A549 (cell line): ENCODE results near the gene NUDCD2. TPM values are rescaled to one million over a fixed set of nuclear protein-coding genes. Genes with fewer than 3 reads are reported as not detected.

Experiments
- ATAC-seq, 2 experiments: fragments of 200-7000 bp in 1 of 2; fragments of >200 bp in 1 of 2; cut with Nextera tagmentation in 1 of 2; cut with Tn5 transposase in 1 of 2; 3 replicates each; pipeline versions ENCODE4 v1.8.0 to v1.9.1; 2018 to 2020; ENCODE audit warnings: mild to moderate bottlenecking in 1 of 2, moderate library complexity in 1 of 2
- CTCF ChIA-PET: fragments of 300-600 bp; sonication (Branson Sonifier 250); formaldehyde crosslinking; extraction: SDS; loops from one replicate; lab custom pipeline; 2021; ENCODE audit warnings: antibody characterized with exemption, inconsistent platforms; lab: Yijun Ruan, JAX
- POLR2A ChIA-PET: fragments of 350-600 bp; formaldehyde crosslinking; extraction: SDS; loops from one replicate; lab custom pipeline; 2021; ENCODE audit warnings: antibody characterized with exemption, inconsistent platforms; lab: Yijun Ruan, JAX
- DNase-seq, 2 experiments: peaks; one replicate each; pipeline versions ENCODE4 v3.0.0 to v3.0.0-alpha.2; 2011 to 2016; ENCODE audit warnings: low read depth in 1 of 2, low spot score in 1 of 2
- FAIRE-seq: peaks from 2 replicates; lab custom pipeline; 2011; peaks lifted over from hg19 to GRCh38; lab: Jason Lieb, UNC
- H3K27ac ChIP-seq, 2 experiments: fragments of >200 bp; sonication (Bioruptor Twin); formaldehyde crosslinking; 3 replicates each; pipeline ENCODE4 v1.5.1; 2016 to 2017
- H3K4me1 ChIP-seq: fragments of >200 bp; sonication (Bioruptor Twin); formaldehyde crosslinking; 3 replicates; pipeline ENCODE4 v1.6.1; 2016
- H3K4me2 ChIP-seq: fragments of >200 bp; sonication (Bioruptor Twin); formaldehyde crosslinking; 3 replicates; pipeline ENCODE4 v1.6.1; 2016
- H3K4me3 ChIP-seq: fragments of >200 bp; sonication (Bioruptor Twin); formaldehyde crosslinking; 3 replicates; pipeline ENCODE4 v1.5.1; 2016
- H3K9me3 ChIP-seq: fragments of >200 bp; sonication (Bioruptor Twin); formaldehyde crosslinking; 3 replicates; pipeline ENCODE4 v1.6.1; 2016
- CHD2 ChIP-seq: fragments of 150-350 bp; IDR thresholded peaks from 2 replicates; pipeline ENCODE4 v1.6.1; 2014; ENCODE audit warnings: low read length; ENCODE audit not compliant: partially characterized antibody
- HDAC2 ChIP-seq: fragments of 200-600 bp; sonication (generic); IDR thresholded peaks from 2 replicates; pipeline ENCODE4 v1.6.1; 2016
- HOXB13 ChIP-seq: fragments of 250-450 bp; sonication (Bioruptor Pico); IDR thresholded peaks from 2 replicates; pipeline ENCODE4 v1.5.0; 2020; ENCODE audit warnings: low read depth, mild to moderate bottlenecking, moderate library complexity
- HOXB5 ChIP-seq: fragments of 250-450 bp; sonication (Bioruptor Pico); IDR thresholded peaks from 2 replicates; pipeline ENCODE4 v1.5.0; 2020; ENCODE audit warnings: mild to moderate bottlenecking, moderate library complexity
- JUN ChIP-seq, 2 experiments: fragments of >200 bp; sonication (Bioruptor Twin); formaldehyde crosslinking; IDR thresholded peaks; 2 replicates in 1 of 2; 3 replicates in 1 of 2; pipeline ENCODE4 v1.6.1; 2016 to 2017
- JUNB ChIP-seq: fragments of >200 bp; sonication (Bioruptor Twin); formaldehyde crosslinking; IDR thresholded peaks from 2 replicates; pipeline ENCODE4 v1.6.1; 2016
- KDM1A ChIP-seq: fragments of 200-600 bp; sonication (generic); IDR thresholded peaks from 2 replicates; pipeline ENCODE4 v1.6.1; 2016; ENCODE audit warnings: low read depth, mild to moderate bottlenecking
- KDM5A ChIP-seq: fragments of 200-600 bp; sonication (generic); IDR thresholded peaks from 2 replicates; pipeline ENCODE4 v1.6.1; 2016; ENCODE audit warnings: antibody characterized with exemption, mild to moderate bottlenecking
- MAFK ChIP-seq: fragments of 450-650 bp; IDR thresholded peaks from 2 replicates; pipeline ENCODE4 v1.6.1; 2014; ENCODE audit not compliant: partially characterized antibody
- MAZ ChIP-seq: fragments of 150-350 bp; IDR thresholded peaks from 2 replicates; pipeline ENCODE4 v1.6.1; 2014; ENCODE audit warnings: antibody characterized with exemption, low read depth, low read length, borderline replicate concordance
- NFE2L2 ChIP-seq: fragments of 150-350 bp; conservative IDR thresholded peaks from 2 replicates; pipeline ENCODE4 v1.6.1; 2014; ENCODE audit warnings: low read length
- POLR2A ChIP-seq: IDR thresholded peaks from 2 replicates; pipeline ENCODE4 v1.6.1; 2012; ENCODE audit warnings: mild to moderate bottlenecking, low read length
- RAD21 ChIP-seq, 2 experiments: fragments of >200 bp in 1 of 2; sonication (Bioruptor Twin) in 1 of 2; formaldehyde crosslinking in 1 of 2; IDR thresholded peaks in 1 of 2; conservative IDR thresholded peaks in 1 of 2; 2 replicates in 1 of 2; 3 replicates in 1 of 2; pipeline ENCODE4 v1.6.1; 2012 to 2018; ENCODE audit warnings: inconsistent platforms in 1 of 2
- RNF2 ChIP-seq: fragments of 200-600 bp; sonication (generic); IDR thresholded peaks from 2 replicates; pipeline ENCODE4 v1.6.1; 2016; ENCODE audit warnings: low read depth, mild to moderate bottlenecking, antibody characterized with exemption, moderate library complexity, borderline replicate concordance
- SMC3 ChIP-seq: fragments of >200 bp; sonication (Bioruptor Twin); formaldehyde crosslinking; IDR thresholded peaks from 3 replicates; pipeline ENCODE4 v1.6.1; 2018; ENCODE audit warnings: inconsistent platforms
- ZNF302 ChIP-seq: fragments of 250-450 bp; sonication (Bioruptor Pico); IDR thresholded peaks from 2 replicates; pipeline ENCODE4 v1.9.0; 2021; ENCODE audit warnings: inconsistent platforms, mild to moderate bottlenecking, moderate library complexity
- WGBS: methylation state at CpG from one replicate; pipeline ENCODE4 v1.1.6; 2017; ENCODE audit errors: missing lambda C conversion rate; 5-methylcytosine and 5-hydroxymethylcytosine counted together
- polyA plus RNA-seq, 4 experiments: library from polyadenylated mRNA; depleted of rRNA in 3 of 4; stranded (reverse); fragments of >200 nt; fragmentation: RNase III in 1 of 4; extraction: RNeasy Plus Mini Kit Qiagen cat#74134 plus additional on column Dnase treatment in 1 of 4; gene quantifications; 2 replicates in 3 of 4; 3 replicates in 1 of 4; pipeline ENCODE4 v1.2.3, GENCODE V29; 2011 to 2017
- TF ChIP-seq, protein P1 (sequence below): fragments of >200 bp; sonication (Bioruptor Twin); formaldehyde crosslinking; IDR thresholded peaks from 3 replicates; pipeline ENCODE4 v1.6.1; 2016
- TF ChIP-seq, protein P2 (sequence below): IDR thresholded peaks from 2 replicates; pipeline ENCODE4 v1.6.1; 2012
- TF ChIP-seq, protein P3 (sequence below): fragments of 200-600 bp; sonication (generic); IDR thresholded peaks from 2 replicates; pipeline ENCODE4 v1.6.1; 2016; ENCODE audit warnings: antibody characterized with exemption, mild to moderate bottlenecking, moderate library complexity
- TF ChIP-seq, protein P4 (sequence below): fragments of 150-350 bp; IDR thresholded peaks from 2 replicates; pipeline ENCODE4 v1.6.1; 2014; ENCODE audit warnings: low read depth, mild to moderate bottlenecking, low read length

The NUDCD2 gene
- polyA plus RNA-seq, 2 of the 4 experiments (the other 2 are of a cell fraction): 22.3 to 43.9 TPM

DNA sequence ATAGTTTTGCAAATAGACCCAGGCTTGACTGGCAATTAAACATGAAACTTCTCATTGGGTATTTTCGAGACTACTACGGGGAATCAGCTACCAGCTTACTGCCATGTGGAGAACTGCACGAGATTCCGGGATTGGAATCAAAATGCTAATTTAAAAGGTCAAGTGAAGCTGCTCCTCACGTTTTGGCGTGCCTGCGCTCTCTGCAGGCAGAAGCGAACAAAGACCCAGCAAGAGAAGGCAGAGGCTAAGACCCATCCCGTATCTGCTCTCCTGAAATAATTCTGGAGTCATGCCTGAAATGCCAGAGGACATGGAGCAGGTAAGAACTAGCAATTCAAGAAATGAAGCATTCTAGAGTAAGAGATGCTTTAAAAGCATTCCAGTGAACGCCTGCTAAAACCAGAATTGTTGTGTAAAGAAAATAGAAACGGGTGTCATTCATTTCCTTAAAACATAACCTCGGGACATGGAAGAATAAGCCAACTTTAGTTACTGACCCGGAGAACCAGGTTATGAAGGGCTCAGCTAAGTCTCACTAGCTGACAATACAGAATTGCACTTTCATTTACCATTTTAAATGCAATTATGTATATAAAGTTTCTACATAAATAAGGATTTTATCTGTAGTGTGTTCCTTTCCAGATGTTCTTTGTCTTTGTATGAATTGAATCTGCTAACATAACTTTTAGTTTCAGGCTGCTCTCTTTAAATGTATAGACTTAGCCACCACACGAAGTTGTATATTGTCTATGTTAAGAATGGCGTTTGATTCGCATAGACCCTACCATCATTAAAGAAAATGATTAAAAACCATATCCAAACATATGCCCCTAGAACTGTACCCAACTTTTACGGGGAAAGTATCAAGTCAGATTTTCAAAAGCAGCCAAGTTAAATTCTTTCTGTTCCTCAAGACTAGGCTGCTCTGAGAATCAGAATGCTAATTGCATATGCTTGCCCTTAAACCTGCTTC lies 43.5 kb upstream of the NUDCD2 start (continued):
- peak; percentile 23; the same call in 1 of the 3 replicates for TF ChIP-seq SMC3
- TF ChIP-seq JUNB: no peak
- TF ChIP-seq MAZ: no peak
- no peak for TF ChIP-seq HDAC2
- no peak for TF ChIP-seq RNF2
- TF ChIP-seq CHD2: no peak
- TF ChIP-seq HOXB5 (CRISPR knock-in tag): no peak
- TF ChIP-seq POLR2A: peak; percentile 32; the same call in 1 of the 2 replicates
- TF ChIP-seq KDM5A: no peak
- TF ChIP-seq NFE2L2: no peak
- TF ChIP-seq, protein P1, sequence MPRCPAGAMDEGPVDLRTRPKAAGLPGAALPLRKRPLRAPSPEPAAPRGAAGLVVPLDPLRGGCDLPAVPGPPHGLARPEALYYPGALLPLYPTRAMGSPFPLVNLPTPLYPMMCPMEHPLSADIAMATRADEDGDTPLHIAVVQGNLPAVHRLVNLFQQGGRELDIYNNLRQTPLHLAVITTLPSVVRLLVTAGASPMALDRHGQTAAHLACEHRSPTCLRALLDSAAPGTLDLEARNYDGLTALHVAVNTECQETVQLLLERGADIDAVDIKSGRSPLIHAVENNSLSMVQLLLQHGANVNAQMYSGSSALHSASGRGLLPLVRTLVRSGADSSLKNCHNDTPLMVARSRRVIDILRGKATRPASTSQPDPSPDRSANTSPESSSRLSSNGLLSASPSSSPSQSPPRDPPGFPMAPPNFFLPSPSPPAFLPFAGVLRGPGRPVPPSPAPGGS: 0 out of 3 replicates have a peak, but pooled peaks have one; percentile 56
- peak; percentile 51 for TF ChIP-seq RAD21 (conservative IDR thresholded peaks at IDR 0.05 in 1 of 2, IDR thresholded peaks at IDR 0.05 in 1 of 2)
- TF ChIP-seq, protein P2, sequence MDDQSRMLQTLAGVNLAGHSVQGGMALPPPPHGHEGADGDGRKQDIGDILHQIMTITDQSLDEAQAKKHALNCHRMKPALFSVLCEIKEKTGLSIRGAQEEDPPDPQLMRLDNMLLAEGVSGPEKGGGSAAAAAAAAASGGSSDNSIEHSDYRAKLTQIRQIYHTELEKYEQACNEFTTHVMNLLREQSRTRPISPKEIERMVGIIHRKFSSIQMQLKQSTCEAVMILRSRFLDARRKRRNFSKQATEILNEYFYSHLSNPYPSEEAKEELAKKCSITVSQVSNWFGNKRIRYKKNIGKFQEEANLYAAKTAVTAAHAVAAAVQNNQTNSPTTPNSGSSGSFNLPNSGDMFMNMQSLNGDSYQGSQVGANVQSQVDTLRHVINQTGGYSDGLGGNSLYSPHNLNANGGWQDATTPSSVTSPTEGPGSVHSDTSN: no peak
- TF ChIP-seq, all 56 proteins: peak for 7

DNA sequence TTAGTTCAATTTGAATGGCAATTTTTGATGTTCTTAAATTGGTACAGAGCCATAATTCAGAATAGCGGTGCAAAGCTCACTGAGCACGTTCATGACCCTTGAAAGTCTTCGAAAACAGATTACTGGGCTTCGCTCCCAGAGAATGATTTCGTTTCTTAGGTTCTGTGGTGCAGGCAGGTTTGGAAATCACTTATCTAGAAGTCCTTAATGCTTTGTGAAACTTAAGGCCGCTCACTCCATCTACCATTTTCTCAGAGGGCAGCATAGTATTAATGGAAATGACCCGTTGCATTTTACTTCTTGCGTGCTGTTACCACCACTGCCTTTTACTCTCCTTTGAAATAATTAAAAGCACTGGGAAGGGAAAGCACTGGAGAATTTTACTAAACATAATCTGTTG lies 42.6 kb upstream of the NUDCD2 start:
- H3K27ac ChIP-seq: peak overlapping the region; percentile 87 to 93
- CTCF ChIA-PET: interaction anchor here (0.6 to 2.6 kb wide), 10 partner anchors 8 to 575 kb away, joined by 3 to 18 read pairs (median 6); partner anchors contain the start of genes HMMR and NUDCD2

More for the DNA sequence above, 42.6 kb upstream of the NUDCD2 start:
- ATAC-seq (no peak), DNase-seq (no peak), FAIRE-seq (no peak)
- Histone ChIP-seq H3K4me2 (peak overlapping the region; percentile 91), H3K4me3 (peak overlapping the region; percentile 77), H3K4me1 (peaks cover 11% of the 10 kb centered on the region), H3K9me3 (no peaks in the 10 kb centered on the region)
- WGBS: 93% methylated on average over 8 of the region's 8 CpGs
- TF ChIP-seq HOXB13 (CRISPR knock-in tag) (no peak), KDM1A (no peak), MAFK (no peak), SMC3 (no peak), ZNF302 (CRISPR knock-in tag) (no peak), JUN (IDR thresholded peaks at IDR 0.05) (no peak)
- TF ChIP-seq, protein P3, sequence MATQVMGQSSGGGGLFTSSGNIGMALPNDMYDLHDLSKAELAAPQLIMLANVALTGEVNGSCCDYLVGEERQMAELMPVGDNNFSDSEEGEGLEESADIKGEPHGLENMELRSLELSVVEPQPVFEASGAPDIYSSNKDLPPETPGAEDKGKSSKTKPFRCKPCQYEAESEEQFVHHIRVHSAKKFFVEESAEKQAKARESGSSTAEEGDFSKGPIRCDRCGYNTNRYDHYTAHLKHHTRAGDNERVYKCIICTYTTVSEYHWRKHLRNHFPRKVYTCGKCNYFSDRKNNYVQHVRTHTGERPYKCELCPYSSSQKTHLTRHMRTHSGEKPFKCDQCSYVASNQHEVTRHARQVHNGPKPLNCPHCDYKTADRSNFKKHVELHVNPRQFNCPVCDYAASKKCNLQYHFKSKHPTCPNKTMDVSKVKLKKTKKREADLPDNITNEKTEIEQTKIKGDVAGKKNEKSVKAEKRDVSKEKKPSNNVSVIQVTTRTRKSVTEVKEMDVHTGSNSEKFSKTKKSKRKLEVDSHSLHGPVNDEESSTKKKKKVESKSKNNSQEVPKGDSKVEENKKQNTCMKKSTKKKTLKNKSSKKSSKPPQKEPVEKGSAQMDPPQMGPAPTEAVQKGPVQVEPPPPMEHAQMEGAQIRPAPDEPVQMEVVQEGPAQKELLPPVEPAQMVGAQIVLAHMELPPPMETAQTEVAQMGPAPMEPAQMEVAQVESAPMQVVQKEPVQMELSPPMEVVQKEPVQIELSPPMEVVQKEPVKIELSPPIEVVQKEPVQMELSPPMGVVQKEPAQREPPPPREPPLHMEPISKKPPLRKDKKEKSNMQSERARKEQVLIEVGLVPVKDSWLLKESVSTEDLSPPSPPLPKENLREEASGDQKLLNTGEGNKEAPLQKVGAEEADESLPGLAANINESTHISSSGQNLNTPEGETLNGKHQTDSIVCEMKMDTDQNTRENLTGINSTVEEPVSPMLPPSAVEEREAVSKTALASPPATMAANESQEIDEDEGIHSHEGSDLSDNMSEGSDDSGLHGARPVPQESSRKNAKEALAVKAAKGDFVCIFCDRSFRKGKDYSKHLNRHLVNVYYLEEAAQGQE: no peak
- TF ChIP-seq, protein P4, sequence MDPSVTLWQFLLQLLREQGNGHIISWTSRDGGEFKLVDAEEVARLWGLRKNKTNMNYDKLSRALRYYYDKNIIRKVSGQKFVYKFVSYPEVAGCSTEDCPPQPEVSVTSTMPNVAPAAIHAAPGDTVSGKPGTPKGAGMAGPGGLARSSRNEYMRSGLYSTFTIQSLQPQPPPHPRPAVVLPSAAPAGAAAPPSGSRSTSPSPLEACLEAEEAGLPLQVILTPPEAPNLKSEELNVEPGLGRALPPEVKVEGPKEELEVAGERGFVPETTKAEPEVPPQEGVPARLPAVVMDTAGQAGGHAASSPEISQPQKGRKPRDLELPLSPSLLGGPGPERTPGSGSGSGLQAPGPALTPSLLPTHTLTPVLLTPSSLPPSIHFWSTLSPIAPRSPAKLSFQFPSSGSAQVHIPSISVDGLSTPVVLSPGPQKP: no peak
- POLR2A ChIA-PET: interaction anchor here (1.0 to 2.0 kb wide), 2 partner anchors 29 to 42 kb away, joined by 3 to 20 read pairs; partner anchors contain the start of genes HMMR and NUDCD2
